A673 (cell line): ENCODE results near the gene MOB3A. TPM values are rescaled to one million over a fixed set of nuclear protein-coding genes. Genes with fewer than 3 reads are reported as not detected.

ENCODE experiments used
- Bru-seq: library from RNA; stranded (reverse); fragments of 400-500 nt; gene quantifications from one replicate; lab custom pipeline; 2021; lab: Mats Ljungman, UMichigan
- BruChase-seq, 2 experiments: library from RNA; stranded (reverse); fragments of 400-500 nt; gene quantifications; one replicate each; lab custom pipeline; 2021; lab: Mats Ljungman, UMichigan
- BruUV-seq: library from RNA; stranded (reverse); fragments of 400-500 nt; replicated peaks from 2 replicates; lab custom pipeline; 2021; lab: Mats Ljungman, UMichigan
- CTCF ChIA-PET: fragments of 300-600 bp; sonication (Branson Sonifier 250); formaldehyde crosslinking; loops from one replicate; lab custom pipeline; 2022; ENCODE audit warnings: antibody characterized with exemption; lab: Charles Lee
- POLR2A ChIA-PET: fragments of 300-600 bp; sonication (Branson Sonifier 250); formaldehyde crosslinking; loops from one replicate; lab custom pipeline; 2022; ENCODE audit warnings: antibody characterized with exemption; ENCODE audit not compliant: low non-redundant PET; lab: Charles Lee
- DNase-seq: peaks from one replicate; pipeline ENCODE4 v3.0.0-alpha.2; 2015; ENCODE audit warnings: low spot score
- H3K27ac ChIP-seq: fragments of 200-600 bp; sonication (generic); 2 replicates; pipeline ENCODE4 v1.5.1; 2016; ENCODE audit warnings: mixed run types, low read depth, mild to moderate bottlenecking, mixed read lengths, antibody characterized with exemption, low read length; ENCODE audit not compliant: poor library complexity, severe bottlenecking
- H3K27me3 ChIP-seq: fragments of 200-600 bp; sonication (generic); replicated peaks from 2 replicates; pipeline ENCODE4 v1.6.1; 2017; ENCODE audit warnings: mixed run types, low read depth, mild to moderate bottlenecking, mixed read lengths, antibody characterized with exemption, low read length; ENCODE audit not compliant: insufficient read depth, poor library complexity
- H3K36me3 ChIP-seq: fragments of 200-600 bp; sonication (generic); 2 replicates; pipeline ENCODE4 v1.6.1; 2016; ENCODE audit warnings: mixed run types, mild to moderate bottlenecking, mixed read lengths, antibody characterized with exemption, low read length; ENCODE audit not compliant: insufficient read depth, poor library complexity, severe bottlenecking
- H3K4me1 ChIP-seq: fragments of 200-600 bp; sonication (generic); 2 replicates; pipeline ENCODE4 v1.6.1; 2017; ENCODE audit warnings: mixed run types, mild to moderate bottlenecking, mixed read lengths, antibody characterized with exemption, low read length; ENCODE audit not compliant: insufficient read depth, poor library complexity, severe bottlenecking
- H3K4me3 ChIP-seq: fragments of 200-600 bp; sonication (generic); 2 replicates; pipeline ENCODE4 v1.5.1; 2016; ENCODE audit warnings: low read depth, mixed run types, mild to moderate bottlenecking, mixed read lengths, low read length; ENCODE audit not compliant: poor library complexity, severe bottlenecking
- H3K9me3 ChIP-seq: fragments of 200-600 bp; sonication (generic); 2 replicates; pipeline ENCODE4 v1.6.1; 2016; ENCODE audit warnings: mixed run types, low read depth, mild to moderate bottlenecking, mixed read lengths, antibody characterized with exemption, low read length; ENCODE audit not compliant: poor library complexity, severe bottlenecking
- CTCF ChIP-seq: fragments of 300-800, 200-600 bp; sonication (generic); conservative IDR thresholded peaks from 2 replicates; pipeline ENCODE4 v1.5.1; 2017; ENCODE audit warnings: low read depth, mild to moderate bottlenecking, antibody characterized with exemption, low read length, moderate library complexity, mixed read lengths
- EZH2 ChIP-seq: fragments of 200-600 bp; sonication (generic); IDR thresholded peaks from 2 replicates; pipeline ENCODE4 v1.6.1; 2017; ENCODE audit warnings: borderline replicate concordance, low read depth, mild to moderate bottlenecking, mixed read lengths, antibody characterized with exemption, low read length; ENCODE audit not compliant: poor library complexity, severe bottlenecking
- intact Hi-C: fragments of 100-400 bp; cut with micrococcal nuclease; formaldehyde crosslinking; loops from one replicate; pipeline ENCODE4 v1.10.0; 2022; ENCODE audit not compliant: unreplicated experiment
- long read RNA-seq: library from polyadenylated mRNA; stranded (forward); transcript quantifications from one replicate; pipeline ENCODE4 v2.0.0, GENCODE V29; 2022
- total RNA-seq: library from RNA; stranded (reverse); gene quantifications from 2 replicates; pipeline ENCODE4 v1.2.3, GENCODE V29; 2021

MOB3A gene
- total RNA-seq (40.7 and 47.1 TPM in 2 replicates), Bru-seq, nascent RNA (percentile 54 among the genes with signal in this experiment), BruChase-seq, experiment 1, labeled RNA remaining after a 2-hour chase (percentile 65 among the genes with signal in this experiment), BruChase-seq, experiment 2, labeled RNA remaining after a 6-hour chase (percentile 75 among the genes with signal in this experiment)
- long read RNA-seq, transcript MOB3A-209 (3 exons, 1,071 nt): minor isoform, 11 of 89 reads
- long read RNA-seq, transcript MOB3A-201 (5 exons, 3,391 nt): major isoform, 53 of 89 reads
- long read RNA-seq, partial matches to known transcripts: 4 of 89 reads
- long read RNA-seq, other reads (novel, unspliced or antisense): 21 of 89 reads

- intact Hi-C loops: no loop called here
- Histone ChIP-seq H3K9me3 (no peaks in the 10 kb centered on the region), H3K27ac (peak within 1 kb of the TSS; percentile 90), H3K36me3 (peaks cover 15% of the 10 kb centered on the region), H3K4me1 (peaks cover 19% of the 10 kb centered on the region), H3K27me3 (no peaks in the 10 kb centered on the region), H3K4me3 (peak within 1 kb of the TSS; percentile 92)
- CTCF ChIA-PET: interaction anchor here (0.6 kb wide), 2 partner anchors 204 to 239 kb away, joined by 4 read pairs; no protein-coding TSS in a partner anchor
- POLR2A ChIA-PET: no interaction called here
- TF ChIP-seq EZH2 (no peak), CTCF (peak; percentile 55)
- peak; percentile 96 for DNase-seq
- no TSS peak for BruUV-seq
Measured at GRCh38 chr19:2096034-2096479, at the start of gene MOB3A. Gene MOB3A, minus strand, starts transcription at chr19:2096326. Its CDS starts 17,766 bp downstream, at chr19:2078560.

GRCh38 chr19:2145831-2146241 is 49.7 kb upstream of the MOB3A start:
- TF ChIP-seq CTCF (no peak), EZH2 (no peak)
- intact Hi-C loops: no loop called here
- H3K4me3 ChIP-seq: no peak overlapping the region
- H3K27me3 ChIP-seq: no peaks in the 10 kb centered on the region
- CTCF ChIA-PET: interaction anchor here (0.5 to 0.6 kb wide), 2 partner anchors 10 to 54 kb away, joined by 3 read pairs; no protein-coding TSS in a partner anchor
- H3K4me1 ChIP-seq: peaks cover 17% of the 10 kb centered on the region
- H3K27ac ChIP-seq: no peak overlapping the region
- POLR2A ChIA-PET: no interaction called here
- no TSS peak for BruUV-seq
- no peaks in the 10 kb centered on the region for H3K9me3 ChIP-seq
- H3K36me3 ChIP-seq: peaks cover 4% of the 10 kb centered on the region
- DNase-seq: no peak

GRCh38 chr19:2144190-2144589 is 48.1 kb upstream of the MOB3A start:
- H3K36me3 ChIP-seq: peaks cover 4% of the 10 kb centered on the region
- ChIA-PET POLR2A (no interaction called here), CTCF (no interaction called here)
- BruUV-seq: no TSS peak
- H3K9me3 ChIP-seq: no peaks in the 10 kb centered on the region
- no peak for DNase-seq
- no peaks in the 10 kb centered on the region for H3K27me3 ChIP-seq
- H3K4me1 ChIP-seq: peaks cover 8% of the 10 kb centered on the region
- TF ChIP-seq EZH2: no peak
- no peak for TF ChIP-seq CTCF
- no peak overlapping the region for H3K27ac ChIP-seq
- intact Hi-C loops: no loop called here
- H3K4me3 ChIP-seq: no peak overlapping the region
